HCT116 (cell line): ENCODE results near the gene ZNF586. TPM values are rescaled to one million over a fixed set of nuclear protein-coding genes. Genes with fewer than 3 reads are reported as not detected.

ENCODE experiments used
- ATAC-seq: fragments of 200-7000 bp; cut with Tn5 transposase; 2 replicates; pipeline ENCODE4 v1.9.1; 2020; ENCODE audit warnings: mild to moderate bottlenecking, moderate library complexity
- BruUV-seq: library from RNA; stranded (reverse); fragments of 400-500 nt; replicated peaks from 2 replicates; lab custom pipeline; 2021; lab: Mats Ljungman, UMichigan
- CTCF ChIA-PET: fragments of 300-600 bp; sonication (Branson Sonifier 250); formaldehyde crosslinking; loops from one replicate; lab custom pipeline; 2021; ENCODE audit warnings: antibody characterized with exemption; lab: Charles Lee
- POLR2A ChIA-PET: fragments of 300-600, 350-600 bp; sonication (Branson Sonifier 250); formaldehyde crosslinking; loops from one replicate; lab custom pipeline; 2021; ENCODE audit warnings: antibody characterized with exemption; lab: Charles Lee
- RAD21 ChIA-PET, 2 experiments: fragments of 300-600 bp; sonication (Branson Sonifier 250); formaldehyde crosslinking; loops; one replicate each; lab custom pipeline; 2023; ENCODE audit warnings: low total read pairs in 2 of 2; ENCODE audit not compliant: uncharacterized antibody in 2 of 2, unreplicated experiment in 2 of 2, low non-redundant PET in 1 of 2; lab: Charles Lee
- DNase-seq: peaks from one replicate; pipeline ENCODE4 v3.0.0-alpha.2; 2010; ENCODE audit warnings: low read depth, low spot score
- H2AFZ ChIP-seq: fragments of 200-600 bp; shearing (Covaris generic), sonication (generic); 2 replicates; pipeline ENCODE4 v1.6.1; 2017; ENCODE audit warnings: low read depth, mixed run types, mixed read lengths, antibody characterized with exemption, low read length; ENCODE audit not compliant: poor library complexity, severe bottlenecking
- H3K27ac ChIP-seq: 2 replicates; pipeline ENCODE4 v1.5.1; 2012; ENCODE audit warnings: low read depth, low read length
- H3K27me3 ChIP-seq: fragments of 200-600 bp; sonication (generic); 2 replicates; pipeline ENCODE4 v1.6.1; 2016; ENCODE audit warnings: mixed run types, low read length, mixed read lengths; ENCODE audit not compliant: insufficient read depth
- H3K36me3 ChIP-seq, 2 experiments: fragments of 200-500 bp in 1 of 2; fragments of 200-600 bp in 1 of 2; sonication (Bioruptor generic) in 1 of 2; sonication (generic) in 1 of 2; 2 replicates each; pipeline versions ENCODE4 v1.5.1 to v1.6.1; 2014 to 2016; ENCODE audit warnings: low read length in 2 of 2, inconsistent platforms in 1 of 2, mixed read lengths in 1 of 2, mixed run types in 1 of 2; ENCODE audit not compliant: insufficient read depth in 2 of 2, control insufficient read depth in 1 of 2
- H3K4me1 ChIP-seq, 2 experiments: fragments of 200-600 bp in 1 of 2; sonication (generic) in 1 of 2; 2 replicates each; pipeline versions ENCODE4 v1.5.1 to v1.6.1; 2012 to 2017; ENCODE audit warnings: low read length in 2 of 2, inconsistent platforms in 1 of 2, mild to moderate bottlenecking in 1 of 2, mixed read lengths in 1 of 2, mixed run types in 1 of 2, moderate library complexity in 1 of 2; ENCODE audit not compliant: insufficient read depth in 2 of 2, control insufficient read depth in 1 of 2
- H3K4me2 ChIP-seq: fragments of 200-600 bp; sonication (generic); 2 replicates; pipeline ENCODE4 v1.6.1; 2017; ENCODE audit warnings: mixed run types, low read length, mixed read lengths
- H3K4me3 ChIP-seq, 2 experiments: fragments of 200-600 bp in 1 of 2; sonication (generic) in 1 of 2; replicated peaks in 1 of 2; 2 replicates each; pipeline ENCODE4 v1.5.1; 2011 to 2016; ENCODE audit warnings: low read length in 2 of 2, control low read depth in 1 of 2, low read depth in 1 of 2, mild to moderate bottlenecking in 1 of 2, mixed read lengths in 1 of 2, mixed run types in 1 of 2
- H3K79me2 ChIP-seq: fragments of 200-600 bp; sonication (generic); 2 replicates; pipeline ENCODE4 v1.6.1; 2017; ENCODE audit warnings: mild to moderate bottlenecking, mixed run types, low read length, moderate library complexity, mixed read lengths; ENCODE audit not compliant: insufficient read depth
- H3K9ac ChIP-seq: fragments of 200-600 bp; sonication (generic); 2 replicates; pipeline ENCODE4 v1.6.1; 2016; ENCODE audit warnings: low read length, mixed read lengths
- H3K9me2 ChIP-seq: fragments of 200-600 bp; sonication (generic), shearing (Covaris generic); 2 replicates; pipeline ENCODE4 v1.6.1; 2017; ENCODE audit warnings: mixed run types, mild to moderate bottlenecking, moderate library complexity; ENCODE audit not compliant: insufficient read depth
- H3K9me3 ChIP-seq, 2 experiments: fragments of 200-500 bp in 1 of 2; fragments of 200-600 bp in 1 of 2; sonication (Bioruptor generic) in 1 of 2; sonication (generic) in 1 of 2; 2 replicates each; pipeline ENCODE4 v1.6.1; 2014 to 2017; ENCODE audit warnings: low read length in 2 of 2, mixed read lengths in 2 of 2, inconsistent platforms in 1 of 2, low read depth in 1 of 2, mild to moderate bottlenecking in 1 of 2, mixed run types in 1 of 2, moderate library complexity in 1 of 2; ENCODE audit not compliant: control insufficient read depth in 1 of 2, insufficient read depth in 1 of 2
- H4K20me1 ChIP-seq: fragments of 200-600 bp; sonication (generic), shearing (Covaris generic); 2 replicates; pipeline ENCODE4 v1.6.1; 2017; ENCODE audit warnings: mixed run types, mild to moderate bottlenecking, moderate library complexity; ENCODE audit not compliant: insufficient read depth
- EZH2 ChIP-seq: fragments of 200-600 bp; sonication (generic); IDR thresholded peaks from 2 replicates; pipeline ENCODE4 v1.6.1; 2017; ENCODE audit warnings: antibody characterized with exemption, mixed run types
- REST ChIP-seq: IDR thresholded peaks from 2 replicates; pipeline ENCODE4 v1.6.1; 2012; ENCODE audit warnings: low read depth
- SIN3A ChIP-seq: IDR thresholded peaks from 2 replicates; pipeline ENCODE4 v1.6.1; 2012; ENCODE audit warnings: low read depth
- intact Hi-C: fragments of 100-400 bp; cut with micrococcal nuclease; formaldehyde crosslinking; loops from 2 replicates; pipeline ENCODE4 v1.10.0; 2022
- total RNA-seq: library from RNA; stranded (reverse); gene quantifications from one replicate; pipeline ENCODE4 v1.2.1, GENCODE V29; 2021; ENCODE audit not compliant: unreplicated experiment

The ZNF586 gene
- total RNA-seq, 1 experiment from 2014 or later: 3.5 TPM

- H3K36me3 ChIP-seq: peaks cover 2 to 5% of the 10 kb centered on the region in 2 experiments; a peak in 2 of 4 replicates
- H3K79me2 ChIP-seq: 0 out of 2 replicates have a peak, but pooled peaks cover 5% of the 10 kb centered on the region
- intact Hi-C loops: no loop called here
Measured at GRCh38 chr19:57778336-57778735, 8.9 kb downstream of the ZNF586 start.

More at GRCh38 chr19:57778336-57778735, 8.9 kb downstream of the ZNF586 start:
- RAD21 ChIA-PET: no interaction called here
- CTCF ChIA-PET: no interaction called here
- DNase-seq (no peak), ATAC-seq (no peak)
- H3K4me2 ChIP-seq: no peak overlapping the region
- peaks cover 13 to 23% of the 10 kb centered on the region in 2 experiments; a peak in 3 of 4 replicates for H3K9me3 ChIP-seq
- TF ChIP-seq EZH2 (no peak), SIN3A (no peak), REST (no peak)
- H3K4me1 ChIP-seq: no peaks in the 10 kb centered on the region
- POLR2A ChIA-PET: no interaction called here
- H3K4me3 ChIP-seq: no peak overlapping the region
- no peak overlapping the region for H3K27ac ChIP-seq
- no peaks in the 10 kb centered on the region for H3K27me3 ChIP-seq
- no peaks in the 10 kb centered on the region for H3K9me2 ChIP-seq
- no peaks in the 10 kb centered on the region for H4K20me1 ChIP-seq
- no peak overlapping the region for H3K9ac ChIP-seq
- no peak overlapping the region for H2AFZ ChIP-seq
- BruUV-seq: no TSS peak
